Osteoblast (primary cell): ENCODE data around the gene COMMD10. TPM values are rescaled to one million over a fixed set of nuclear protein-coding genes. Genes with fewer than 3 reads are reported as not detected.

Experiments used
- DNase-seq: peaks from one replicate; pipeline ENCODE4 v3.0.0; 2011; ENCODE audit warnings: low spot score, mixed read lengths; ENCODE audit not compliant: insufficient read length; ENCODE audit errors: missing footprints
- H2AFZ ChIP-seq: 2 replicates; pipeline ENCODE4 v1.6.0; 2011; ENCODE audit warnings: mild to moderate bottlenecking, low read length
- H3K27ac ChIP-seq: 2 replicates; pipeline ENCODE4 v1.5.1; 2011; ENCODE audit warnings: mild to moderate bottlenecking, low read depth, low read length, moderate library complexity
- H3K27me3 ChIP-seq: 2 replicates; pipeline ENCODE4 v1.6.0; 2012; ENCODE audit warnings: mild to moderate bottlenecking, control low read depth, inconsistent platforms, low read length, moderate library complexity; ENCODE audit not compliant: insufficient read depth
- H3K36me3 ChIP-seq: 2 replicates; pipeline ENCODE4 v1.5.1; 2011; ENCODE audit warnings: mild to moderate bottlenecking, low read length, control low read depth, moderate library complexity; ENCODE audit not compliant: insufficient read depth
- H3K4me1 ChIP-seq: 2 replicates; pipeline ENCODE4 v1.5.1; 2011; ENCODE audit warnings: mild to moderate bottlenecking, low read length, control low read depth, moderate library complexity; ENCODE audit not compliant: insufficient read depth
- H3K4me2 ChIP-seq: 2 replicates; pipeline ENCODE4 v1.6.0; 2011; ENCODE audit warnings: mild to moderate bottlenecking, low read length; ENCODE audit not compliant: insufficient read depth
- H3K4me3 ChIP-seq: fragments of 200-600 bp; sonication (generic); 3 replicates; pipeline ENCODE4 v1.5.1; 2012; ENCODE audit warnings: mild to moderate bottlenecking, low read length, inconsistent platforms; ENCODE audit not compliant: insufficient read depth
- H3K79me2 ChIP-seq: 2 replicates; pipeline ENCODE4 v1.6.0; 2012; ENCODE audit warnings: mild to moderate bottlenecking, low read length, control low read depth, inconsistent platforms; ENCODE audit not compliant: insufficient read depth
- H3K9me3 ChIP-seq: 2 replicates; pipeline ENCODE4 v1.5.1; 2011; ENCODE audit warnings: low read depth, low read length, control low read depth
- H4K20me1 ChIP-seq: 2 replicates; pipeline ENCODE4 v1.6.0; 2012; ENCODE audit warnings: mild to moderate bottlenecking, low read length, control low read depth; ENCODE audit not compliant: insufficient read depth
- CTCF ChIP-seq: IDR thresholded peaks from 2 replicates; pipeline ENCODE4 v1.5.1; 2011; ENCODE audit warnings: mild to moderate bottlenecking, low read depth, low read length, moderate library complexity; ENCODE audit errors: extremely low read depth
- total RNA-seq: library from RNA; depleted of rRNA; stranded (reverse); fragments of >200 nt; gene quantifications from 2 replicates; pipeline ENCODE4 v1.2.3, GENCODE V29; 2012

Gene COMMD10
- total RNA-seq = 29.7 and 30.4 TPM in 2 replicates

- Histone ChIP-seq H3K4me3 (peak within 1 kb of the TSS; percentile 78), H3K4me1 (peaks cover 6% of the 10 kb centered on the region), H3K9me3 (no peaks in the 10 kb centered on the region), H2AFZ (peak within 1 kb of the TSS; percentile 92), H3K4me2 (peak within 1 kb of the TSS; percentile 85), H3K36me3 (no peaks in the 10 kb centered on the region), H3K27me3 (no peaks in the 10 kb centered on the region), H3K79me2 (peaks cover 36% of the 10 kb centered on the region), H3K27ac (peak within 1 kb of the TSS; percentile 60), H4K20me1 (no peaks in the 10 kb centered on the region)
- no peak for TF ChIP-seq CTCF
- peak; percentile 87 for DNase-seq
These were observed at the start of gene COMMD10 for GRCh38 chr5:116084871-116085715. TSS of gene COMMD10 (plus strand) at chr5:116085025.

- H3K9me3 ChIP-seq = no peaks in the 10 kb centered on the region
- H3K36me3 ChIP-seq = no peaks in the 10 kb centered on the region
- H3K27me3 ChIP-seq = peaks cover 10% of the 10 kb centered on the region
- H4K20me1 ChIP-seq = no peaks in the 10 kb centered on the region
- no peaks in the 10 kb centered on the region for H3K79me2 ChIP-seq
- TF ChIP-seq CTCF = no peak
- no peak overlapping the region for H3K4me2 ChIP-seq
- H3K27ac ChIP-seq = no peak overlapping the region
- no peak for DNase-seq
- H3K4me3 ChIP-seq = no peak overlapping the region
- H2AFZ ChIP-seq = no peak overlapping the region
- peaks cover 6% of the 10 kb centered on the region for H3K4me1 ChIP-seq
These were observed 49.7 kb upstream of the COMMD10 start for GRCh38 chr5:116035123-116035522.

GRCh38 chr5:116037236-116037822 is 47.5 kb upstream of the COMMD10 start:
- Histone ChIP-seq H3K4me3 (no peak overlapping the region), H2AFZ (no peak overlapping the region), H3K27me3 (peaks cover 15% of the 10 kb centered on the region), H3K36me3 (no peaks in the 10 kb centered on the region), H4K20me1 (no peaks in the 10 kb centered on the region), H3K79me2 (no peaks in the 10 kb centered on the region), H3K4me2 (no peak overlapping the region), H3K4me1 (no peaks in the 10 kb centered on the region), H3K9me3 (no peaks in the 10 kb centered on the region), H3K27ac (no peak overlapping the region)
- no peak for DNase-seq
- peak; percentile 34 for TF ChIP-seq CTCF

GRCh38 chr5:116038817-116039216 is 46.0 kb upstream of the COMMD10 start:
- Histone ChIP-seq H3K27ac (no peak overlapping the region), H3K4me2 (no peak overlapping the region), H3K79me2 (no peaks in the 10 kb centered on the region), H2AFZ (peak overlapping the region; percentile 57), H3K4me3 (no peak overlapping the region), H3K4me1 (no peaks in the 10 kb centered on the region), H3K27me3 (peaks cover 18% of the 10 kb centered on the region), H4K20me1 (no peaks in the 10 kb centered on the region), H3K9me3 (no peaks in the 10 kb centered on the region), H3K36me3 (no peaks in the 10 kb centered on the region)
- TF ChIP-seq CTCF = no peak
- no peak for DNase-seq
